Upper lobe of left lung (tissue), 6 donors: ENCODE measurements around the gene ASPHD2. TPM values are rescaled to one million over a fixed set of nuclear protein-coding genes. Genes with fewer than 3 reads are reported as not detected.

Experiments used
- ATAC-seq, 2 donors: fragments of 200-7000 bp; cut with Tn5 transposase; one replicate each; pipeline ENCODE4 v1.9.1; 2022; ENCODE audit warnings: mild to moderate bottlenecking in 2 of 2, moderate library complexity in 2 of 2; ENCODE audit not compliant: low FRiP score in 2 of 2
- DNase-seq, 2 donors: peaks; one replicate each; pipeline ENCODE4 v3.0.0-alpha.2; 2019 to 2020
- H3K27ac ChIP-seq, 4 donors: fragments of 200-600 bp; sonication (generic); one replicate each; pipeline ENCODE4 v1.5.1; 2016 to 2019
- H3K27me3 ChIP-seq, 4 donors: fragments of 200-600 bp; sonication (generic); one replicate each; pipeline ENCODE4 v1.5.1; 2017 to 2019
- H3K36me3 ChIP-seq, 4 donors: fragments of 200-600 bp; sonication (generic); one replicate each; pipeline ENCODE4 v1.5.1; 2016 to 2019
- H3K4me1 ChIP-seq, 4 donors: fragments of 200-600 bp; sonication (generic); one replicate each; pipeline ENCODE4 v1.5.1; 2018 to 2019
- H3K4me3 ChIP-seq, 4 donors: fragments of 200-600 bp; sonication (generic); one replicate each; pipeline ENCODE4 v1.5.1; 2017 to 2019; ENCODE audit warnings: mild to moderate bottlenecking in 2 of 4, moderate library complexity in 1 of 4
- H3K9me3 ChIP-seq, 4 donors: fragments of 200-600 bp; sonication (generic); one replicate each; pipeline ENCODE4 v1.5.1; 2018 to 2019
- EP300 ChIP-seq, 4 donors: sonication (generic); formaldehyde crosslinking; IDR thresholded peaks; one replicate each; pipeline ENCODE4 v1.5.1; 2017; ENCODE audit warnings: antibody characterized with exemption in 4 of 4, control low read depth in 2 of 4
- POLR2A ChIP-seq, 4 donors: fragments of 450-650 bp; IDR thresholded peaks; one replicate each; pipeline ENCODE4 v1.5.1; 2016 to 2017; ENCODE audit warnings: antibody characterized with exemption in 4 of 4, mild to moderate bottlenecking in 2 of 4
- POLR2AphosphoS5 ChIP-seq, 2 donors: sonication (generic); formaldehyde crosslinking; IDR thresholded peaks; one replicate each; pipeline ENCODE4 v1.5.1; 2017; ENCODE audit warnings: antibody characterized with exemption in 2 of 2
- WGBS, 2 donors: methylation state at CpG; one replicate each; pipeline ENCODE4 v1.1.5; 2017 to 2018; 5-methylcytosine and 5-hydroxymethylcytosine counted together
- total RNA-seq, 6 donors: library from RNA; depleted of rRNA in 4 of 6; stranded (reverse); fragments of >200 nt in 4 of 6; gene quantifications; one replicate each; pipeline versions ENCODE4 v1.1.0 to v1.2.1, GENCODE V29; 2016 to 2021
- TF ChIP-seq, protein P1 (sequence below), 6 experiments: fragments of 450-650 bp in 4 of 6; fragments of 200-600 bp in 2 of 6; sonication (generic) in 2 of 6; IDR thresholded peaks; one replicate each; pipeline ENCODE4 v1.5.1; 2016 to 2019; ENCODE audit warnings: antibody characterized with exemption in 6 of 6
- donor health status: DM: no; HTN: no; CAD: no; lungs with moderate emphysema.
- donor health status: DM: no; HTN: yes; CAD: no; lungs with severe emphysema.

Gene ASPHD2
- total RNA-seq, 6 donors from 2014 or later = 0.33 to 2.1 (median 1.1) TPM

DNA sequence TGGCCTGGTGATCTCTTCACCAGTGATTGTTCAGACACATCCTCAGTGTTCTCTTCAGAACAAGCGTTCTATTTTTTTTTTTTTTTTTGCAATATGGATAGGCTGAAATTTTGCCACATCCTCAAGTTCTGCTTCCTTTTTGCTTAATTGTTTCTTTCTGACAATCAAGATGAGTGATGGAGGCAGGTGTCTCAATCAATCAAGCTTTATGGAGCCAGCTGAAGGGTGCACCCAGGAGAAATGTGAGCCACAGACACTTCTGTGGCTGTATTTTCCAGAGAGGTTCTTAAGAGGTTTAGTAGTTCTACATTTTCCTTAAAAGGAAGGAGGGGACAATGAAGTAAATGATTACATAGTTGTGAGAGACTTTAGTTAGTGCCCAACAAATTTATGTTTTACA is 43.9 kb upstream of the ASPHD2 start:
- ATAC-seq = no peak
- Histone ChIP-seq H3K27me3 (no peaks in the 10 kb centered on the region), H3K4me1 (no peaks in the 10 kb centered on the region), H3K9me3 (no peaks in the 10 kb centered on the region), H3K4me3 (no peak overlapping the region), H3K27ac (no peak overlapping the region), H3K36me3 (no peaks in the 10 kb centered on the region)
- WGBS, 2 donors = 76 to 77% methylated on average over 1 of the region's 1 CpG
- DNase-seq = no peak
- TF ChIP-seq POLR2A (IDR thresholded peaks at IDR 0.05) (no peak), POLR2AphosphoS5 (IDR thresholded peaks at IDR 0.05) (no peak), EP300 (IDR thresholded peaks at IDR 0.05) (no peak)
- TF ChIP-seq, protein P1, sequence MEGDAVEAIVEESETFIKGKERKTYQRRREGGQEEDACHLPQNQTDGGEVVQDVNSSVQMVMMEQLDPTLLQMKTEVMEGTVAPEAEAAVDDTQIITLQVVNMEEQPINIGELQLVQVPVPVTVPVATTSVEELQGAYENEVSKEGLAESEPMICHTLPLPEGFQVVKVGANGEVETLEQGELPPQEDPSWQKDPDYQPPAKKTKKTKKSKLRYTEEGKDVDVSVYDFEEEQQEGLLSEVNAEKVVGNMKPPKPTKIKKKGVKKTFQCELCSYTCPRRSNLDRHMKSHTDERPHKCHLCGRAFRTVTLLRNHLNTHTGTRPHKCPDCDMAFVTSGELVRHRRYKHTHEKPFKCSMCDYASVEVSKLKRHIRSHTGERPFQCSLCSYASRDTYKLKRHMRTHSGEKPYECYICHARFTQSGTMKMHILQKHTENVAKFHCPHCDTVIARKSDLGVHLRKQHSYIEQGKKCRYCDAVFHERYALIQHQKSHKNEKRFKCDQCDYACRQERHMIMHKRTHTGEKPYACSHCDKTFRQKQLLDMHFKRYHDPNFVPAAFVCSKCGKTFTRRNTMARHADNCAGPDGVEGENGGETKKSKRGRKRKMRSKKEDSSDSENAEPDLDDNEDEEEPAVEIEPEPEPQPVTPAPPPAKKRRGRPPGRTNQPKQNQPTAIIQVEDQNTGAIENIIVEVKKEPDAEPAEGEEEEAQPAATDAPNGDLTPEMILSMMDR (IDR thresholded peaks at IDR 0.05) = no peak

DNA sequence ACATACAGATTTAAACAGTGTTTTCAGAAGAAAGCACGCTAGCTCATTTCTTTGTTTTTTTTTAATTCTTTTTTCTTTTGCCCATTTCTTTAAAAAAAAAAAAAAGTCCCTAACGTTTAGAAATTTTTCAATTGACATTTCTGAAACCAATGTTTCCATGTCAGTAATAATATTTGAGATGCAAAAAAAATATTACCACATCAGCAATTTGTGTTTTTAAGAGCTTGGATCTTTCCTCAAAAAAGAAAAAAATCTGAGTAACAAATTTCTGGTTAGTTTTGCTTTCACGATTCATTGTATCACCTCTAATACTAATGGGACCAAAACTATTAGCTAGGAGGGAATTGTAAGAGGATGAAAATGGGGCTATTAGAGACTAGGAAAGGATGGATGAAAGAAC is 39.9 kb upstream of the ASPHD2 start:
- Histone ChIP-seq H3K27ac (no peak overlapping the region), H3K36me3 (no peaks in the 10 kb centered on the region), H3K4me1 (no peaks in the 10 kb centered on the region), H3K4me3 (no peak overlapping the region), H3K27me3 (no peaks in the 10 kb centered on the region), H3K9me3 (no peaks in the 10 kb centered on the region)
- 58 to 74% methylated on average over 3 of the region's 3 CpGs for WGBS, 2 donors
- TF ChIP-seq, protein P1 (IDR thresholded peaks at IDR 0.05) = no peak
- no peak for TF ChIP-seq POLR2A (IDR thresholded peaks at IDR 0.05)
- no peak for TF ChIP-seq EP300 (IDR thresholded peaks at IDR 0.05)
- no peak for TF ChIP-seq POLR2AphosphoS5 (IDR thresholded peaks at IDR 0.05)
- no peak for ATAC-seq
- no peak for DNase-seq

GRCh38 chr22:26391091-26391490 is 38.0 kb upstream of the ASPHD2 start:
- Histone ChIP-seq H3K27me3 (no peaks in the 10 kb centered on the region), H3K9me3 (no peaks in the 10 kb centered on the region), H3K4me1 (no peaks in the 10 kb centered on the region), H3K36me3 (no peaks in the 10 kb centered on the region), H3K27ac (no peak overlapping the region), H3K4me3 (no peak overlapping the region)
- DNase-seq (no peak), ATAC-seq (no peak)
- 83 to 91% methylated on average over 1 of the region's 1 CpG for WGBS, 2 donors
- TF ChIP-seq EP300 (IDR thresholded peaks at IDR 0.05) = no peak

DNA sequence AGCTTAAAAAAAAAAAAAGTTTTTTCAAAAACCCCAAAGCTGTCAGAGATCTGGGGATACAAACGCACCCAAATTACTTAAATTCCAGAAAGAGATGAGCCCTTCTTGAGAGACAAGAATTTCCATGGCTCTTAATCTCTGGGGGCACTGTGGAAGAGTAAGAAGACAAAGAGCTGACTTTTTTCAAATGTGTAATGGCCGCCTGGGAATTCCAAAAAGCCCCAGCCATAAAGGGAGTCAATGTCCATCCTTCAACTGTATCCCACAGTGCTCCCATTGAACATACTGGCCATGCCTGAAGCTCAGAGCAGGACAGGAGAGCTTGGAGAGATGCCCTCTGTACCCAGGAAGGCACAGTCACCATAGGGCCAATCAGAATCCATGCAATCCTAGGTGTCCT is 37.4 kb upstream of the ASPHD2 start:
- Histone ChIP-seq H3K4me3 (no peak overlapping the region), H3K9me3 (no peaks in the 10 kb centered on the region), H3K27ac (no peak overlapping the region), H3K27me3 (no peaks in the 10 kb centered on the region), H3K36me3 (no peaks in the 10 kb centered on the region), H3K4me1 (no peaks in the 10 kb centered on the region)
- DNase-seq = no peak
- TF ChIP-seq EP300 (IDR thresholded peaks at IDR 0.05) (no peak), POLR2A (IDR thresholded peaks at IDR 0.05) (no peak), POLR2AphosphoS5 (IDR thresholded peaks at IDR 0.05) (no peak)
- TF ChIP-seq, protein P1 (IDR thresholded peaks at IDR 0.05) = no peak
- 80 to 84% methylated on average over 2 of the region's 2 CpGs for WGBS, 2 donors
- ATAC-seq = no peak

- ATAC-seq (no peak), DNase-seq (no peak)
- TF ChIP-seq, protein P1 (IDR thresholded peaks at IDR 0.05) = no peak
- TF ChIP-seq EP300 (IDR thresholded peaks at IDR 0.05) = no peak
- no peak for TF ChIP-seq POLR2AphosphoS5 (IDR thresholded peaks at IDR 0.05)
- no peak for TF ChIP-seq POLR2A (IDR thresholded peaks at IDR 0.05)
- Histone ChIP-seq H3K36me3 (no peaks in the 10 kb centered on the region), H3K9me3 (no peaks in the 10 kb centered on the region), H3K4me1 (no peaks in the 10 kb centered on the region), H3K27me3 (no peaks in the 10 kb centered on the region), H3K4me3 (no peak overlapping the region), H3K27ac (no peak overlapping the region)
- 41 to 46% methylated on average over 2 of the region's 2 CpGs for WGBS, 2 donors
Observed at GRCh38 chr22:26393929-26394328, 35.1 kb upstream of the ASPHD2 start.
